SK-N-SH treated with all-trans-retinoic acid at 6 μM for 48 hours (cell line): Measurements from ENCODE around the gene SH3RF2.

Source experiments
- ATAC-seq: fragments of 200-7000 bp; cut with Tn5 transposase; 3 replicates; pipeline ENCODE4 v1.9.1; 2020; ENCODE audit warnings: mild to moderate bottlenecking, moderate library complexity
- ARNTL ChIP-seq: fragments of 450-650 bp; formaldehyde crosslinking; IDR thresholded peaks from 2 replicates; pipeline ENCODE4 v1.5.0; 2020; ENCODE audit warnings: low read depth, mild to moderate bottlenecking, moderate library complexity, borderline replicate concordance
- BACH2 ChIP-seq: fragments of 250-450 bp; sonication (Bioruptor Pico); IDR thresholded peaks from 2 replicates; pipeline ENCODE4 v1.9.0; 2021; ENCODE audit warnings: mild to moderate bottlenecking, borderline replicate concordance
- CREB5 ChIP-seq: fragments of 250-450 bp; sonication (Bioruptor Pico); IDR thresholded peaks from 2 replicates; pipeline ENCODE4 v1.5.1; 2020; ENCODE audit warnings: low read depth, mild to moderate bottlenecking, moderate library complexity
- ESRRG ChIP-seq: fragments of 250-450 bp; sonication (Bioruptor Pico); IDR thresholded peaks from 2 replicates; pipeline ENCODE4 v1.6.1; 2021; ENCODE audit warnings: mild to moderate bottlenecking
- GLIS3 ChIP-seq: fragments of 250-450 bp; sonication (Bioruptor Pico); IDR thresholded peaks from 2 replicates; pipeline ENCODE4 v1.5.0; 2020; ENCODE audit warnings: mild to moderate bottlenecking, moderate library complexity
- ISL1 ChIP-seq: fragments of 250-450 bp; sonication (Bioruptor Pico); IDR thresholded peaks from 2 replicates; pipeline ENCODE4 v2.1.2; 2022; ENCODE audit warnings: mild to moderate bottlenecking, moderate library complexity
- OSR1 ChIP-seq: fragments of 250-450 bp; sonication (Bioruptor Pico); IDR thresholded peaks from 2 replicates; pipeline ENCODE4 v1.8.0; 2022; ENCODE audit warnings: moderate library complexity, mild to moderate bottlenecking, inconsistent platforms
- PATZ1 ChIP-seq: fragments of 250-450 bp; sonication (Bioruptor Pico); IDR thresholded peaks from 2 replicates; pipeline ENCODE4 v1.8.0; 2020; ENCODE audit warnings: mild to moderate bottlenecking, moderate library complexity, borderline replicate concordance
- POU6F1 ChIP-seq: fragments of 250-450 bp; sonication (Bioruptor Pico); IDR thresholded peaks from 2 replicates; pipeline ENCODE4 v1.8.0; 2021; ENCODE audit warnings: low read depth, mild to moderate bottlenecking, moderate library complexity, borderline replicate concordance
- PPARA ChIP-seq: fragments of 250-450 bp; sonication (Bioruptor Pico); IDR thresholded peaks from 2 replicates; pipeline ENCODE4 v1.5.0; 2020; ENCODE audit warnings: mild to moderate bottlenecking, borderline replicate concordance
- RARB ChIP-seq: fragments of 250-450 bp; sonication (Bioruptor Pico); IDR thresholded peaks from 2 replicates; pipeline ENCODE4 v1.8.0; 2021; ENCODE audit warnings: mild to moderate bottlenecking, moderate library complexity
- SNAI2 ChIP-seq: fragments of 250-450 bp; sonication (Bioruptor Pico); IDR thresholded peaks from 2 replicates; pipeline ENCODE4 v1.5.0; 2020; ENCODE audit warnings: mild to moderate bottlenecking, moderate library complexity
- TCF4 ChIP-seq: fragments of 250-450 bp; sonication (Bioruptor Pico); IDR thresholded peaks from 2 replicates; pipeline ENCODE4 v1.8.0; 2021; ENCODE audit warnings: mild to moderate bottlenecking, moderate library complexity, borderline replicate concordance
- TOX ChIP-seq: fragments of 250-450 bp; sonication (Bioruptor Pico); IDR thresholded peaks from 2 replicates; pipeline ENCODE4 v1.8.0; 2021; ENCODE audit warnings: mild to moderate bottlenecking, moderate library complexity, borderline replicate concordance
- TSHZ2 ChIP-seq: fragments of 250-450 bp; sonication (Bioruptor Pico); IDR thresholded peaks from 2 replicates; pipeline ENCODE4 v1.5.0; 2020; ENCODE audit warnings: mild to moderate bottlenecking, moderate library complexity
- ZFP3 ChIP-seq: fragments of 250-450 bp; sonication (Bioruptor Pico); IDR thresholded peaks from 2 replicates; pipeline ENCODE4 v1.5.0; 2020; ENCODE audit warnings: mild to moderate bottlenecking, moderate library complexity
- ZFP30 ChIP-seq: fragments of 450-650 bp; formaldehyde crosslinking; IDR thresholded peaks from 2 replicates; pipeline ENCODE4 v1.5.0; 2022; ENCODE audit warnings: mild to moderate bottlenecking, moderate library complexity
- ZNF565 ChIP-seq: fragments of 450-650 bp; formaldehyde crosslinking; conservative IDR thresholded peaks from 2 replicates; pipeline ENCODE4 v1.5.0; 2020; ENCODE audit warnings: low read depth, mild to moderate bottlenecking, moderate library complexity
- ZNF8 ChIP-seq: fragments of 450-650 bp; formaldehyde crosslinking; IDR thresholded peaks from 2 replicates; pipeline ENCODE4 v1.5.0; 2020; ENCODE audit warnings: mild to moderate bottlenecking, moderate library complexity
- TF ChIP-seq, protein P1 (sequence below): fragments of 250-450 bp; sonication (Bioruptor Pico); IDR thresholded peaks from 2 replicates; pipeline ENCODE4 v1.5.1; 2021; ENCODE audit warnings: mild to moderate bottlenecking, moderate library complexity

The SH3RF2 gene

DNA sequence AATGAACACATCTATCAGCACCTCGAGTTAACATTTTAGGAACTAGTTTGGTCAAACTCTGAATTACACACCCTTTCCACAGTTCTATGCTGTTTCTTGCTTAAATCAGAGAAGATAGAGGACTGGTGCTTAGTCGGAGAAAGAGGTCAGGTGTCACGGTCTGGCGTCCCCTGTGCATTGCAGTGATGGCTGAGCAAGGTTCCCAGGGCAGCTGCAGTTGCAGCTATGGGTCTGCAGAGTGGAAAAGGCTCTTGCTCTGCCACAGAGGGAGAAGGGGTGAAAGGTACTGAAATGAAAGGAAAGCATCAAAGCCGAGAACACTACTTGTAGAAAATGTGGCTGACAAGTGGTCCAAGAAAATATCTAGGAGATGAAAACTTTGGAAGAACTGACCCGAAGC is 25.2 kb upstream of the SH3RF2 start:
- TF ChIP-seq ZNF565 (CRISPR knock-in tag), result no peak
- no peak for TF ChIP-seq BACH2 (CRISPR knock-in tag)
- no peak for TF ChIP-seq CREB5 (CRISPR knock-in tag)
- TF ChIP-seq, all 23 proteins: peak for 0
- no peak for ATAC-seq

- no peak for ATAC-seq
- no peak for TF ChIP-seq ZFP3
- no peak for TF ChIP-seq BACH2 (CRISPR knock-in tag)
- TF ChIP-seq TSHZ2, result no peak
Observed at GRCh38 chr5:145912019-145912418, 24.4 kb upstream of the SH3RF2 start.

GRCh38 chr5:145912594-145912993 is 23.8 kb upstream of the SH3RF2 start:
- TF ChIP-seq CREB5 (CRISPR knock-in tag) (no peak), PPARA (no peak), TCF4 (CRISPR knock-in tag) (no peak), SNAI2 (CRISPR knock-in tag) (no peak), ZNF8 (CRISPR knock-in tag) (no peak), ESRRG (CRISPR knock-in tag) (no peak), TOX (CRISPR knock-in tag) (no peak), PATZ1 (no peak), ARNTL (CRISPR knock-in tag) (no peak), BACH2 (CRISPR knock-in tag) (no peak), ISL1 (CRISPR knock-in tag) (no peak), GLIS3 (CRISPR knock-in tag) (no peak), ZFP30 (no peak)
- TF ChIP-seq, protein P1, sequence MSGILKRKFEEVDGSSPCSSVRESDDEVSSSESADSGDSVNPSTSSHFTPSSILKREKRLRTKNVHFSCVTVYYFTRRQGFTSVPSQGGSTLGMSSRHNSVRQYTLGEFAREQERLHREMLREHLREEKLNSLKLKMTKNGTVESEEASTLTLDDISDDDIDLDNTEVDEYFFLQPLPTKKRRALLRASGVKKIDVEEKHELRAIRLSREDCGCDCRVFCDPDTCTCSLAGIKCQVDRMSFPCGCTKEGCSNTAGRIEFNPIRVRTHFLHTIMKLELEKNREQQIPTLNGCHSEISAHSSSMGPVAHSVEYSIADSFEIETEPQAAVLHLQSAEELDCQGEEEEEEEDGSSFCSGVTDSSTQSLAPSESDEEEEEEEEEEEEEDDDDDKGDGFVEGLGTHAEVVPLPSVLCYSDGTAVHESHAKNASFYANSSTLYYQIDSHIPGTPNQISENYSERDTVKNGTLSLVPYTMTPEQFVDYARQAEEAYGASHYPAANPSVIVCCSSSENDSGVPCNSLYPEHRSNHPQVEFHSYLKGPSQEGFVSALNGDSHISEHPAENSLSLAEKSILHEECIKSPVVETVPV (CRISPR knock-in tag), result no peak
- TF ChIP-seq, all 23 proteins: peak for 0
- ATAC-seq, result no peak

- no peak for ATAC-seq
- TF ChIP-seq RARB (CRISPR knock-in tag), result no peak
- TF ChIP-seq OSR1 (CRISPR knock-in tag), result no peak
- TF ChIP-seq BACH2 (CRISPR knock-in tag), result no peak
- no peak for TF ChIP-seq ZNF8 (CRISPR knock-in tag)
- TF ChIP-seq CREB5 (CRISPR knock-in tag), result no peak
- no peak for TF ChIP-seq PPARA
- no peak for TF ChIP-seq POU6F1 (CRISPR knock-in tag)
- TF ChIP-seq PATZ1, result no peak
- TF ChIP-seq ISL1 (CRISPR knock-in tag), result no peak
Observed at GRCh38 chr5:145913701-145914100, 22.7 kb upstream of the SH3RF2 start.
